ENCODE results near the gene OR2J1. TPM values are rescaled to one million over a fixed set of nuclear protein-coding genes. Genes with fewer than 3 reads are reported as not detected.

The OR2J1 gene
- total and polyA plus RNA-seq, 2 donors (not counting 3 experiments of a cell fraction or from before 2014, with no cell fraction given) = not detected

DNA sequence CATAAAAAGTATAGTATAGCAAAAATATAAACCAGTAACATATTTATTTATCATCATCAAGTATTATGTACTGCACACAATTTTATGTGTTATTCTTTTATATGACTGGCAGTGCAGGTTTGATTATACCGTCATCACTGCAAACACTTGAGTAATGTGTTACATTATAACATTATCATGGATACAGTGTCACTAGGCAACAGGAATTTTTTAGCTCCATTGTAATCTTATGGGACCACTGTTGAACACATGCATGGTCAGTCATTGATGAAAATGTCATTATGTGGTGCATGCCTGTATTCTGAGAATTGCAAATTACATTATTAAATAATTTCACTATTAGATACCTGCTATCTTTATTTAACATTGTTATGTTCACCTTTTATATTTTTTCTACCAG, 42.3 kb downstream of the OR2J1 start:
- CTCF ChIA-PET = no interaction called here
- dilution Hi-C loops (cut with MboI; ENCODE audit: extremely low pct_ligation_motif_present, low sequenced_read_pairs) = no loop called here

DNA sequence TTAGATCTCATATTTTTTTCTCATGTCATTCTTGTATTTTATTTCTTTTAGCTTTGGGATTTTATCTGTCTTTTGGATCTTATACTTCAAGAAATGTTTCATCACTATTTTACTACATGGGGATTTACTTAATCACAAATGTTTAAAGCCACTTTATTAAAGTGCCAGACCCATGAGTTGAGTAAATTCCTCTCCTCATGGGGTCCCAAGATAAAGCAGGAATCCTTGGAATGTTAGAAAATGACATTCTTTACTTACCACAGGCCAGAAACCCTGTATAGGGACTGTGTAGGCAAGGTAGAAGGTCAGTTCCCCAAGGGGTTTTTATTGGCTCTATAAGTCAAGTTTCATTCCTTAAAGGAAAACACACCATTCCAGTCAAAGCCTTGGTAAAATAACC, 43.0 kb downstream of the OR2J1 start:
- FAIRE-seq = no peak
- POLR2A ChIA-PET = interaction anchor here (0.6 kb wide), 1 partner anchor 1594 kb away, joined by 6 read pairs; no protein-coding TSS in a partner anchor

More for the DNA sequence above, 42.3 kb downstream of the OR2J1 start:
- H4K20me1 ChIP-seq (replicated peaks; ENCODE audit: control insufficient read depth, extremely low read depth, insufficient read depth, low read length) = no peaks in the 10 kb centered on the region
- no peak overlapping the region for H3K4me3 ChIP-seq (replicated peaks in 1 of 3; ENCODE audit: insufficient read depth in 1 of 3, low read depth in 1 of 3, low read length in 3 of 3)
- intact Hi-C loops (cut with micrococcal nuclease) = no loop called here
- H3K27ac ChIP-seq (ENCODE audit: insufficient read depth, low read depth, low read length) = no peak overlapping the region
- FAIRE-seq (no peak), DNase-seq (ENCODE audit: low read depth, low spot score) (no peak)
- no peaks in the 10 kb centered on the region for H3K27me3 ChIP-seq (ENCODE audit: control insufficient read depth in 2 of 2, insufficient read depth in 2 of 2, low read length in 2 of 2)
- H2AFZ ChIP-seq (ENCODE audit: low read depth, low read length) = no peak overlapping the region
- H3K36me3 ChIP-seq (ENCODE audit: control insufficient read depth in 2 of 2, extremely low read depth in 1 of 2, insufficient read depth in 2 of 2, low read length in 2 of 2) = no peaks in the 10 kb centered on the region
- no peak for TF ChIP-seq MYC (IDR thresholded peaks at IDR 0.05; ENCODE audit: low read depth, low read length)
- TF ChIP-seq FOS (IDR thresholded peaks at IDR 0.05; ENCODE audit: borderline replicate concordance, insufficient read depth, low read length) = no peak
- no peak for TF ChIP-seq POLR2A (IDR thresholded peaks at IDR 0.05; ENCODE audit: low read depth, low read length)
- BruUV-seq (replicated peaks) = no TSS peak
- no peak overlapping the region for H3K9ac ChIP-seq (replicated peaks; ENCODE audit: extremely low read depth, insufficient read depth, low read length)
- POLR2A ChIA-PET = interaction anchor here (0.6 kb wide), 1 partner anchor 1593 kb away, joined by 6 read pairs; no protein-coding TSS in a partner anchor
- H3K79me2 ChIP-seq (ENCODE audit: control insufficient read depth, insufficient read depth, low read length) = no peaks in the 10 kb centered on the region
- no peaks in the 10 kb centered on the region for H3K9me1 ChIP-seq (replicated peaks; ENCODE audit: control insufficient read depth, extremely low read depth, insufficient read depth, low read length)
- no peak overlapping the region for H3K4me2 ChIP-seq (ENCODE audit: insufficient read depth, low read length)
- H3K4me1 ChIP-seq (ENCODE audit: control insufficient read depth, extremely low read depth, insufficient read depth, low read length) = no peaks in the 10 kb centered on the region
- no peaks in the 10 kb centered on the region for H3K9me3 ChIP-seq (replicated peaks; ENCODE audit: control insufficient read depth, insufficient read depth, low read length)

More for the DNA sequence above, 43.0 kb downstream of the OR2J1 start:
- Histone ChIP-seq H2AFZ (ENCODE audit: low read depth, low read length) (no peak overlapping the region), H3K27me3 (ENCODE audit: control insufficient read depth in 2 of 2, insufficient read depth in 2 of 2, low read length in 2 of 2) (no peaks in the 10 kb centered on the region), H3K9me1 (replicated peaks; ENCODE audit: control insufficient read depth, extremely low read depth, insufficient read depth, low read length) (no peaks in the 10 kb centered on the region), H3K9me3 (replicated peaks; ENCODE audit: control insufficient read depth, insufficient read depth, low read length) (no peaks in the 10 kb centered on the region), H3K79me2 (ENCODE audit: control insufficient read depth, insufficient read depth, low read length) (no peaks in the 10 kb centered on the region), H3K36me3 (ENCODE audit: control insufficient read depth in 2 of 2, extremely low read depth in 1 of 2, insufficient read depth in 2 of 2, low read length in 2 of 2) (no peaks in the 10 kb centered on the region), H3K27ac (ENCODE audit: insufficient read depth, low read depth, low read length) (no peak overlapping the region), H3K4me3 (replicated peaks in 1 of 3; ENCODE audit: insufficient read depth in 1 of 3, low read depth in 1 of 3, low read length in 3 of 3) (no peak overlapping the region), H3K4me1 (ENCODE audit: control insufficient read depth, extremely low read depth, insufficient read depth, low read length) (no peaks in the 10 kb centered on the region), H3K9ac (replicated peaks; ENCODE audit: extremely low read depth, insufficient read depth, low read length) (no peak overlapping the region), H3K4me2 (ENCODE audit: insufficient read depth, low read length) (no peak overlapping the region), H4K20me1 (replicated peaks; ENCODE audit: control insufficient read depth, extremely low read depth, insufficient read depth, low read length) (no peaks in the 10 kb centered on the region)
- intact Hi-C loops (cut with micrococcal nuclease) = no loop called here
- DNase-seq (ENCODE audit: low read depth, low spot score) = no peak
- TF ChIP-seq FOS (IDR thresholded peaks at IDR 0.05; ENCODE audit: borderline replicate concordance, insufficient read depth, low read length) (no peak), POLR2AphosphoS5 (IDR thresholded peaks at IDR 0.05; ENCODE audit: insufficient read depth, low read depth, low read length) (no peak), POLR2A (IDR thresholded peaks at IDR 0.05; ENCODE audit: low read depth, low read length) (no peak), GATA2 (IDR thresholded peaks at IDR 0.05; ENCODE audit: insufficient read depth, insufficient read length, low read depth, low read length) (no peak), EZH2 (IDR thresholded peaks at IDR 0.05; ENCODE audit: borderline replicate concordance, low read depth, low read length, severe bottlenecking) (no peak)
- no TSS peak for BruUV-seq (replicated peaks)
- CTCF ChIA-PET = no interaction called here
- dilution Hi-C loops (cut with MboI; ENCODE audit: extremely low pct_ligation_motif_present, low sequenced_read_pairs) = no loop called here

Measured in endothelial cell of umbilical vein (primary cell).